K562 (cell line): ENCODE data around the gene MKNK1. TPM values are rescaled to one million over a fixed set of nuclear protein-coding genes. Genes with fewer than 3 reads are reported as not detected.

Source experiments
- GATAD2B ChIP-seq: fragments of 450-650 bp; IDR thresholded peaks from 2 replicates; pipeline ENCODE4 v1.6.1; 2017; ENCODE audit warnings: mild to moderate bottlenecking, borderline replicate concordance
- L3MBTL2 ChIP-seq: fragments of 450-650 bp; IDR thresholded peaks from 2 replicates; pipeline ENCODE4 v1.6.1; 2016; ENCODE audit warnings: mild to moderate bottlenecking, moderate library complexity
- SETDB1 ChIP-seq: IDR thresholded peaks from one replicate; pipeline ENCODE4 v1.6.1; 2012; ENCODE audit warnings: low read length, control low read depth, inconsistent platforms
- SRSF3 ChIP-seq: fragments of 200-400 bp; formaldehyde crosslinking; IDR thresholded peaks from 2 replicates; pipeline ENCODE4 v1.6.1; 2016; ENCODE audit warnings: mild to moderate bottlenecking, low read length, moderate library complexity; ENCODE audit not compliant: insufficient read depth
- XRCC4 ChIP-seq: IDR thresholded peaks from one replicate; pipeline ENCODE4 v1.6.1; 2011; ENCODE audit not compliant: insufficient read depth, insufficient read length; ENCODE audit errors: extremely low read depth
- ZNF140 ChIP-seq: fragments of 250-450 bp; sonication (Bioruptor Pico); IDR thresholded peaks from 2 replicates; pipeline ENCODE4 v1.8.0; 2021; ENCODE audit warnings: moderate library complexity, mild to moderate bottlenecking, inconsistent platforms
- ZNF57 ChIP-seq: fragments of 450-650 bp; formaldehyde crosslinking; IDR thresholded peaks from 2 replicates; pipeline ENCODE4 v1.4.0; 2020; ENCODE audit warnings: mild to moderate bottlenecking, moderate library complexity
- polyA plus RNA-seq, 8 experiments: library from polyadenylated mRNA; depleted of rRNA in 4 of 8; stranded (reverse) in 5 of 8; unstranded in 3 of 8; fragments of >200 nt; fragmentation: Nextera tagmentation in 2 of 8; fragmentation: Illumina TruSeq in 1 of 8; extraction: Ambion mirVana in 2 of 8; extraction: Trizol in 1 of 8; gene quantifications; 2 replicates each; pipeline versions ENCODE4 v1.2.1 to v1.2.3, GENCODE V29; 2011 to 2014; ENCODE audit warnings: inconsistent platforms in 1 of 8, missing spikeins in 1 of 8
- total RNA-seq, 7 experiments: library from RNA; depleted of rRNA in 6 of 7; stranded (reverse); fragments of >200 nt in 6 of 7; fragmentation: Illumina TruSeq in 2 of 7; extraction: Trizol in 2 of 7; gene quantifications; 2 replicates each; pipeline versions ENCODE4 v1.2.1 to v1.2.3, GENCODE V29; 2011 to 2021; ENCODE audit warnings: low replicate concordance in 1 of 7
- TF ChIP-seq, protein P1 (sequence below): fragments of 250-450 bp; sonication (Bioruptor Pico); IDR thresholded peaks from 2 replicates; pipeline ENCODE4 v1.4.0; 2020; ENCODE audit warnings: borderline replicate concordance
- TF ChIP-seq, protein P2 (sequence below): fragments of 450-650 bp; IDR thresholded peaks from one replicate; pipeline ENCODE4 v1.6.1; 2018; ENCODE audit warnings: mild to moderate bottlenecking, moderate library complexity; ENCODE audit not compliant: partially characterized antibody
- TF ChIP-seq, protein P3 (sequence below): fragments of 450-650 bp; IDR thresholded peaks from 2 replicates; pipeline ENCODE4 v1.6.1; 2016; ENCODE audit warnings: low read depth, mild to moderate bottlenecking, moderate library complexity
- TF ChIP-seq, protein P4 (sequence below): fragments of 450-650 bp; formaldehyde crosslinking; conservative IDR thresholded peaks from 2 replicates; pipeline ENCODE4 v1.4.0; 2022; ENCODE audit warnings: mild to moderate bottlenecking, missing genetic modification characterization
- TF ChIP-seq, protein P5 (sequence below): fragments of 450-650 bp; IDR thresholded peaks from 2 replicates; pipeline ENCODE4 v1.6.1; 2016; ENCODE audit warnings: mild to moderate bottlenecking
- TF ChIP-seq, protein P6 (sequence below): IDR thresholded peaks from 2 replicates; pipeline ENCODE4 v1.6.1; 2014; ENCODE audit warnings: antibody characterized with exemption

Gene MKNK1
- total and polyA plus RNA-seq, 9 of the 15 experiments (the other 6 are each of a cell fraction or from before 2014, with no cell fraction given) = 27.7 to 51.3 (median 43.7) TPM

DNA sequence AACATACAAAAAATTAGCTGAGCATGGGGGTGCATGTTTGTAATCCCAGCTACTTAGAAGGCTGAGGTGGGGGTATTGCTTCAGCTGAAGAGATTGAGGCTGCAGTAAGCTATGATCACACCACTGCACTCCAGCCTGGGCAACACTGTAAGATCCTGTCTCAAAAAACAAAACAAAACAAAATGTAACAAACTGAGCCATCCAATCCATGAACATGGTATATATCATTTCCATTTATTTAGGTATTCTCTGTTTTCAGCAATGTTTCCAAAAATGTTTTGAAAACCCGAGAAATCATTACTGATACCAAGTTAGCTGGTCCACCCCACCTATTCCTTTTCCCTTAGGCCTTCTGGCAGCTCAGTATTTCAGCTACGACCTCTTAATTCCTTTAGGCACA, 45.7 kb upstream of the MKNK1 start (continued):
- TF ChIP-seq, protein P1, sequence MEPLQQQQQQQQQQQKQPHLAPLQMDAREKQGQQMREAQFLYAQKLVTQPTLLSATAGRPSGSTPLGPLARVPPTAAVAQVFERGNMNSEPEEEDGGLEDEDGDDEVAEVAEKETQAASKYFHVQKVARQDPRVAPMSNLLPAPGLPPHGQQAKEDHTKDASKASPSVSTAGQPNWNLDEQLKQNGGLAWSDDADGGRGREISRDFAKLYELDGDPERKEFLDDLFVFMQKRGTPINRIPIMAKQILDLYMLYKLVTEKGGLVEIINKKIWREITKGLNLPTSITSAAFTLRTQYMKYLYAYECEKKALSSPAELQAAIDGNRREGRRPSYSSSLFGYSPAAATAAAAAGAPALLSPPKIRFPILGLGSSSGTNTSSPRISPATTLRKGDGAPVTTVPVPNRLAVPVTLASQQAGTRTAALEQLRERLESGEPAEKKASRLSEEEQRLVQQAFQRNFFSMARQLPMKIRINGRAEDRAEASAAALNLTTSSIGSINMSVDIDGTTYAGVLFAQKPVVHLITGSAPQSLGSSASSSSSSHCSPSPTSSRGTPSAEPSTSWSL (CRISPR knock-in tag) = no peak
- no peak for TF ChIP-seq SETDB1
- TF ChIP-seq, protein P2, sequence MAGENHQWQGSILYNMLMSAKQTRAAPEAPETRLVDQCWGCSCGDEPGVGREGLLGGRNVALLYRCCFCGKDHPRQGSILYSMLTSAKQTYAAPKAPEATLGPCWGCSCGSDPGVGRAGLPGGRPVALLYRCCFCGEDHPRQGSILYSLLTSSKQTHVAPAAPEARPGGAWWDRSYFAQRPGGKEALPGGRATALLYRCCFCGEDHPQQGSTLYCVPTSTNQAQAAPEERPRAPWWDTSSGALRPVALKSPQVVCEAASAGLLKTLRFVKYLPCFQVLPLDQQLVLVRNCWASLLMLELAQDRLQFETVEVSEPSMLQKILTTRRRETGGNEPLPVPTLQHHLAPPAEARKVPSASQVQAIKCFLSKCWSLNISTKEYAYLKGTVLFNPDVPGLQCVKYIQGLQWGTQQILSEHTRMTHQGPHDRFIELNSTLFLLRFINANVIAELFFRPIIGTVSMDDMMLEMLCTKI = no peak
- no peak for TF ChIP-seq GATAD2B
- TF ChIP-seq, protein P3, sequence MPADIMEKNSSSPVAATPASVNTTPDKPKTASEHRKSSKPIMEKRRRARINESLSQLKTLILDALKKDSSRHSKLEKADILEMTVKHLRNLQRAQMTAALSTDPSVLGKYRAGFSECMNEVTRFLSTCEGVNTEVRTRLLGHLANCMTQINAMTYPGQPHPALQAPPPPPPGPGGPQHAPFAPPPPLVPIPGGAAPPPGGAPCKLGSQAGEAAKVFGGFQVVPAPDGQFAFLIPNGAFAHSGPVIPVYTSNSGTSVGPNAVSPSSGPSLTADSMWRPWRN = no peak
- TF ChIP-seq, protein P4, sequence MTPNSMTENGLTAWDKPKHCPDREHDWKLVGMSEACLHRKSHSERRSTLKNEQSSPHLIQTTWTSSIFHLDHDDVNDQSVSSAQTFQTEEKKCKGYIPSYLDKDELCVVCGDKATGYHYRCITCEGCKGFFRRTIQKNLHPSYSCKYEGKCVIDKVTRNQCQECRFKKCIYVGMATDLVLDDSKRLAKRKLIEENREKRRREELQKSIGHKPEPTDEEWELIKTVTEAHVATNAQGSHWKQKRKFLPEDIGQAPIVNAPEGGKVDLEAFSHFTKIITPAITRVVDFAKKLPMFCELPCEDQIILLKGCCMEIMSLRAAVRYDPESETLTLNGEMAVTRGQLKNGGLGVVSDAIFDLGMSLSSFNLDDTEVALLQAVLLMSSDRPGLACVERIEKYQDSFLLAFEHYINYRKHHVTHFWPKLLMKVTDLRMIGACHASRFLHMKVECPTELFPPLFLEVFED (CRISPR knock-in tag) = no peak
- TF ChIP-seq XRCC4 = no peak
- TF ChIP-seq L3MBTL2 = no peak
- TF ChIP-seq ZNF140 = no peak
- TF ChIP-seq, protein P5, sequence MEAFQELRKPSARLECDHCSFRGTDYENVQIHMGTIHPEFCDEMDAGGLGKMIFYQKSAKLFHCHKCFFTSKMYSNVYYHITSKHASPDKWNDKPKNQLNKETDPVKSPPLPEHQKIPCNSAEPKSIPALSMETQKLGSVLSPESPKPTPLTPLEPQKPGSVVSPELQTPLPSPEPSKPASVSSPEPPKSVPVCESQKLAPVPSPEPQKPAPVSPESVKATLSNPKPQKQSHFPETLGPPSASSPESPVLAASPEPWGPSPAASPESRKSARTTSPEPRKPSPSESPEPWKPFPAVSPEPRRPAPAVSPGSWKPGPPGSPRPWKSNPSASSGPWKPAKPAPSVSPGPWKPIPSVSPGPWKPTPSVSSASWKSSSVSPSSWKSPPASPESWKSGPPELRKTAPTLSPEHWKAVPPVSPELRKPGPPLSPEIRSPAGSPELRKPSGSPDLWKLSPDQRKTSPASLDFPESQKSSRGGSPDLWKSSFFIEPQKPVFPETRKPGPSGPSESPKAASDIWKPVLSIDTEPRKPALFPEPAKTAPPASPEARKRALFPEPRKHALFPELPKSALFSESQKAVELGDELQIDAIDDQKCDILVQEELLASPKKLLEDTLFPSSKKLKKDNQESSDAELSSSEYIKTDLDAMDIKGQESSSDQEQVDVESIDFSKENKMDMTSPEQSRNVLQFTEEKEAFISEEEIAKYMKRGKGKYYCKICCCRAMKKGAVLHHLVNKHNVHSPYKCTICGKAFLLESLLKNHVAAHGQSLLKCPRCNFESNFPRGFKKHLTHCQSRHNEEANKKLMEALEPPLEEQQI = no peak
- TF ChIP-seq SRSF3 = no peak
- TF ChIP-seq, protein P6, sequence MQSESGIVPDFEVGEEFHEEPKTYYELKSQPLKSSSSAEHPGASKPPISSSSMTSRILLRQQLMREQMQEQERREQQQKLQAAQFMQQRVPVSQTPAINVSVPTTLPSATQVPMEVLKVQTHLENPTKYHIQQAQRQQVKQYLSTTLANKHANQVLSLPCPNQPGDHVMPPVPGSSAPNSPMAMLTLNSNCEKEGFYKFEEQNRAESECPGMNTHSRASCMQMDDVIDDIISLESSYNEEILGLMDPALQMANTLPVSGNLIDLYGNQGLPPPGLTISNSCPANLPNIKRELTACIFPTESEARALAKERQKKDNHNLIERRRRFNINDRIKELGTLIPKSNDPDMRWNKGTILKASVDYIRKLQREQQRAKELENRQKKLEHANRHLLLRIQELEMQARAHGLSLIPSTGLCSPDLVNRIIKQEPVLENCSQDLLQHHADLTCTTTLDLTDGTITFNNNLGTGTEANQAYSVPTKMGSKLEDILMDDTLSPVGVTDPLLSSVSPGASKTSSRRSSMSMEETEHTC = no peak
- TF ChIP-seq ZNF57 (CRISPR knock-in tag) = no peak
- TF ChIP-seq, all 486 proteins: peak for 0
